NB4 (cell line): ENCODE measurements around the gene POLR2C.

Experiments
- DNase-seq: peaks from one replicate; pipeline ENCODE4 v3.0.0; 2010; ENCODE audit warnings: low read depth
- H3K4me3 ChIP-seq: one replicate; pipeline ENCODE4 v1.5.1; 2011; ENCODE audit warnings: mild to moderate bottlenecking, low read depth, low read length, moderate library complexity
- CTCF ChIP-seq: IDR thresholded peaks from one replicate; pipeline ENCODE4 v1.5.1; 2012; ENCODE audit warnings: low read depth, low read length
- MAX ChIP-seq: IDR thresholded peaks from 2 replicates; pipeline ENCODE4 v1.6.1; 2011; ENCODE audit warnings: low read depth, low read length
- MYC ChIP-seq: IDR thresholded peaks from 2 replicates; pipeline ENCODE4 v1.6.1; 2011; ENCODE audit warnings: low read depth, low read length
- POLR2A ChIP-seq: IDR thresholded peaks from 2 replicates; pipeline ENCODE4 v1.6.1; 2011; ENCODE audit warnings: mild to moderate bottlenecking; ENCODE audit not compliant: insufficient read length; ENCODE audit errors: extremely low read depth

Gene POLR2C

GRCh38 chr16:57502048-57502775, 39.7 kb downstream of the POLR2C start:
- H3K4me3 ChIP-seq: no peak overlapping the region
- no peak for DNase-seq
- TF ChIP-seq CTCF: no peak
- no peak for TF ChIP-seq MYC
- TF ChIP-seq MAX: no peak
- no peak for TF ChIP-seq POLR2A

GRCh38 chr16:57503366-57503765, 40.9 kb downstream of the POLR2C start:
- no peak for DNase-seq
- no peak for TF ChIP-seq POLR2A
- no peak for TF ChIP-seq MYC
- no peak for TF ChIP-seq CTCF
- TF ChIP-seq MAX: no peak
- H3K4me3 ChIP-seq: no peak overlapping the region

GRCh38 chr16:57504001-57504400, 41.5 kb downstream of the POLR2C start:
- DNase-seq: no peak
- H3K4me3 ChIP-seq: no peak overlapping the region
- no peak for TF ChIP-seq MAX
- no peak for TF ChIP-seq MYC
- TF ChIP-seq POLR2A: no peak
- TF ChIP-seq CTCF: no peak

GRCh38 chr16:57504491-57504890, 42.0 kb downstream of the POLR2C start:
- TF ChIP-seq CTCF (no peak), MYC (no peak), POLR2A (no peak), MAX (no peak)
- no peak overlapping the region for H3K4me3 ChIP-seq
- no peak for DNase-seq

GRCh38 chr16:57505169-57505568, 42.7 kb downstream of the POLR2C start:
- no peak overlapping the region for H3K4me3 ChIP-seq
- no peak for TF ChIP-seq MYC
- TF ChIP-seq CTCF: no peak
- no peak for TF ChIP-seq MAX
- no peak for TF ChIP-seq POLR2A
- DNase-seq: no peak
